OCI-LY7 (cell line): ENCODE data around the gene GAGE12F. TPM values are rescaled to one million over a fixed set of nuclear protein-coding genes. Genes with fewer than 3 reads are reported as not detected.

Source experiments
- BruUV-seq: library from RNA; stranded (reverse); fragments of 400-500 nt; replicated peaks from 2 replicates; lab custom pipeline; 2021; lab: Mats Ljungman, UMichigan
- CTCF ChIA-PET: fragments of 300-600 bp; sonication (Branson Sonifier 250); formaldehyde crosslinking; loops from one replicate; lab custom pipeline; 2022; ENCODE audit warnings: antibody characterized with exemption; ENCODE audit not compliant: unreplicated experiment; lab: Charles Lee
- POLR2A ChIA-PET: fragments of 300-600 bp; sonication (Branson Sonifier 250); formaldehyde crosslinking; loops from one replicate; lab custom pipeline; 2022; ENCODE audit warnings: antibody characterized with exemption; lab: Charles Lee
- DNase-seq: peaks from one replicate; pipeline ENCODE4 v3.0.0-alpha.2; 2015; ENCODE audit warnings: low spot score
- H2AFZ ChIP-seq: fragments of 200-600 bp; sonication (generic), shearing (Covaris generic); 2 replicates; pipeline ENCODE4 v1.6.1; 2014; ENCODE audit warnings: mild to moderate bottlenecking, antibody characterized with exemption, low read length, moderate library complexity
- H3K27ac ChIP-seq: fragments of 200-600 bp; sonication (generic); 2 replicates; pipeline ENCODE4 v1.5.1; 2014; ENCODE audit warnings: mixed run types, low read depth, mild to moderate bottlenecking, moderate library complexity, low read length, inconsistent platforms; ENCODE audit not compliant: poor library complexity, severe bottlenecking
- H3K36me3 ChIP-seq: fragments of 200-600 bp; sonication (generic); 2 replicates; pipeline ENCODE4 v1.6.1; 2014; ENCODE audit warnings: mild to moderate bottlenecking, antibody characterized with exemption, low read length, moderate library complexity, mixed read lengths; ENCODE audit not compliant: insufficient read depth
- H3K4me1 ChIP-seq: fragments of 200-600 bp; sonication (generic); 2 replicates; pipeline ENCODE4 v1.5.1; 2014; ENCODE audit warnings: mild to moderate bottlenecking, low read length; ENCODE audit not compliant: insufficient read depth, poor library complexity, severe bottlenecking
- H3K4me2 ChIP-seq: fragments of 200-600 bp; sonication (generic); 2 replicates; pipeline ENCODE4 v1.6.1; 2014; ENCODE audit warnings: mild to moderate bottlenecking, low read length
- H3K4me3 ChIP-seq: fragments of 200-600 bp; sonication (generic); 2 replicates; pipeline ENCODE4 v1.5.1; 2014; ENCODE audit warnings: mild to moderate bottlenecking, low read depth, low read length; ENCODE audit not compliant: poor library complexity, severe bottlenecking
- H3K79me2 ChIP-seq: fragments of 200-600 bp; sonication (generic); 2 replicates; pipeline ENCODE4 v1.6.1; 2016; ENCODE audit warnings: low read depth, mild to moderate bottlenecking, low read length, moderate library complexity, mixed read lengths; ENCODE audit not compliant: insufficient read depth
- H3K9me2 ChIP-seq: fragments of 200-600 bp; sonication (generic); 2 replicates; pipeline ENCODE4 v1.6.1; 2016; ENCODE audit warnings: mild to moderate bottlenecking, low read length, mixed read lengths; ENCODE audit not compliant: insufficient read depth
- H3K9me3 ChIP-seq: fragments of 200-600 bp; sonication (generic); 2 replicates; pipeline ENCODE4 v1.6.1; 2014; ENCODE audit warnings: mild to moderate bottlenecking, mixed run types, low read length, mixed read lengths
- H4K20me1 ChIP-seq: fragments of 200-600 bp; sonication (generic); 2 replicates; pipeline ENCODE4 v1.6.1; 2014; ENCODE audit warnings: mild to moderate bottlenecking, antibody characterized with exemption, low read length, moderate library complexity, mixed read lengths; ENCODE audit not compliant: insufficient read depth
- EZH2phosphoT487 ChIP-seq: fragments of 200-600 bp; sonication (generic); IDR thresholded peaks from 2 replicates; pipeline ENCODE4 v1.6.1; 2018; ENCODE audit warnings: low read depth, borderline replicate concordance, mild to moderate bottlenecking, mixed run types, antibody characterized with exemption, low read length, moderate library complexity, mixed read lengths
- intact Hi-C: fragments of 100-400 bp; cut with micrococcal nuclease; formaldehyde crosslinking; loops from one replicate; pipeline ENCODE4 v1.10.0; 2022; ENCODE audit not compliant: unreplicated experiment
- small RNA-seq: library from RNA; depleted of rRNA; stranded (forward); fragments of <200 nt; gene quantifications from one replicate; pipeline ENCODE3, GENCODE V24; 2014
- total RNA-seq, 2 experiments: library from RNA; depleted of rRNA in 1 of 2; stranded (reverse); fragments of >200 nt in 1 of 2; shearing (Covaris generic) in 1 of 2; gene quantifications; 2 replicates each; pipeline ENCODE4 v1.2.3, GENCODE V29; 2014 to 2022
- TF ChIP-seq, protein P1 (sequence below): fragments of 200-600 bp; sonication (generic); conservative IDR thresholded peaks from 2 replicates; pipeline ENCODE4 v1.5.1; 2014; ENCODE audit warnings: mild to moderate bottlenecking, antibody characterized with exemption, low read length, moderate library complexity, mixed read lengths

GAGE12F gene
- total RNA-seq, 2 experiments from 2014 or later, result not detected

DNA sequence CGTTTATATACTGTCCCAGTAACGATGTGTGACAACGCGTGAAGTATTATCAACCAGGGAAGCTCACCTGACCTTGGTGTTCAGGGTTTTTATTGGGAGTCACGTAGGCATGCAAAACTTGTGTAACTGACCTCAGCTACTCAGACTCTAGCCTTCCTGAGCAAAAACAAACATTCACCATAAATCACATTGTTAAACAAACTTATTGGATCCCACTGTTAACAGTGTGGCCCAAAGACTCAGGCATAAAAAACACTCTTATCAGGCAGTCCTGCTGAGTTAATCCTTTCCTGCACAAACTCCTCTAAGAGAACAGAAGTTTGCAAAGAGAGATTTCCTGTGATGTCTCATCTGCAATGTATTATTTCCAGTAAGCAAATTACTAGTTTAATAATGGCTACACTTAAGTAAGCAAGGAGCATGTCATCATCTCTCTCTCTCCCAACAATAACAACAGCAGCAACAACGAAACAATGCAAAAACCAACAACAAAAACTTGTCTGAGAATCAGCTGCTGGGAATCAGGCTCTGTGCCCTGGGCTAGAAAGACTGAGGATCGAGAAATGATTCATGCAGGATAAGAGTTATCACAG, 50.2 kb downstream of the GAGE12F start:
- Histone ChIP-seq H3K27ac (no peak overlapping the region), H3K4me2 (no peak overlapping the region), H3K9me3 (no peaks in the 10 kb centered on the region), H4K20me1 (no peaks in the 10 kb centered on the region), H3K36me3 (no peaks in the 10 kb centered on the region), H3K9me2 (no peaks in the 10 kb centered on the region), H2AFZ (no peak overlapping the region), H3K4me1 (no peaks in the 10 kb centered on the region), H3K4me3 (no peak overlapping the region), H3K79me2 (no peaks in the 10 kb centered on the region)
- ChIA-PET POLR2A (no interaction called here), CTCF (no interaction called here)
- BruUV-seq, result no TSS peak
- DNase-seq, result no peak
- intact Hi-C loops, result no loop called here
- TF ChIP-seq, protein P1, sequence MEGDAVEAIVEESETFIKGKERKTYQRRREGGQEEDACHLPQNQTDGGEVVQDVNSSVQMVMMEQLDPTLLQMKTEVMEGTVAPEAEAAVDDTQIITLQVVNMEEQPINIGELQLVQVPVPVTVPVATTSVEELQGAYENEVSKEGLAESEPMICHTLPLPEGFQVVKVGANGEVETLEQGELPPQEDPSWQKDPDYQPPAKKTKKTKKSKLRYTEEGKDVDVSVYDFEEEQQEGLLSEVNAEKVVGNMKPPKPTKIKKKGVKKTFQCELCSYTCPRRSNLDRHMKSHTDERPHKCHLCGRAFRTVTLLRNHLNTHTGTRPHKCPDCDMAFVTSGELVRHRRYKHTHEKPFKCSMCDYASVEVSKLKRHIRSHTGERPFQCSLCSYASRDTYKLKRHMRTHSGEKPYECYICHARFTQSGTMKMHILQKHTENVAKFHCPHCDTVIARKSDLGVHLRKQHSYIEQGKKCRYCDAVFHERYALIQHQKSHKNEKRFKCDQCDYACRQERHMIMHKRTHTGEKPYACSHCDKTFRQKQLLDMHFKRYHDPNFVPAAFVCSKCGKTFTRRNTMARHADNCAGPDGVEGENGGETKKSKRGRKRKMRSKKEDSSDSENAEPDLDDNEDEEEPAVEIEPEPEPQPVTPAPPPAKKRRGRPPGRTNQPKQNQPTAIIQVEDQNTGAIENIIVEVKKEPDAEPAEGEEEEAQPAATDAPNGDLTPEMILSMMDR, result no peak
- TF ChIP-seq EZH2phosphoT487, result no peak

Small RNAs within 50 kb of the gene (small RNA-seq; reads per million reads assigned to genes)
- gene GAGE12B, result not detected

Other genes with a start within 250 kb of the GAGE12F start
- gene GAGE12J, start 238.8 kb upstream of the GAGE12F start, total RNA-seq (2014; rRNA removed; shearing (Covaris generic)), result not detected in 2 replicates
- not detected in 2 replicates for gene GAGE12J, start 238.8 kb upstream of the GAGE12F start, total RNA-seq (2022)
- gene GAGE13, start 229.3 kb upstream of the GAGE12F start, total RNA-seq (2014; rRNA removed; shearing (Covaris generic)), result not detected in 2 replicates
- not detected in 2 replicates for gene GAGE13, start 229.3 kb upstream of the GAGE12F start, total RNA-seq (2022)
- gene GAGE12C, start 28.7 kb upstream of the GAGE12F start, total RNA-seq (2014; rRNA removed; shearing (Covaris generic)), result not detected in 2 replicates
- gene GAGE12C, start 28.7 kb upstream of the GAGE12F start, total RNA-seq (2022), result not detected in 2 replicates
- not detected in 2 replicates for gene GAGE12D, start 19.1 kb upstream of the GAGE12F start, total RNA-seq (2014; rRNA removed; shearing (Covaris generic))
- not detected in 2 replicates for gene GAGE12D, start 19.1 kb upstream of the GAGE12F start, total RNA-seq (2022)
- gene GAGE12E, start 9.6 kb upstream of the GAGE12F start, total RNA-seq (2014; rRNA removed; shearing (Covaris generic)), result not detected in 2 replicates
- not detected in 2 replicates for gene GAGE12E, start 9.6 kb upstream of the GAGE12F start, total RNA-seq (2022)
- not detected in 2 replicates for gene GAGE12G, start 9.6 kb downstream of the GAGE12F start, total RNA-seq (2014; rRNA removed; shearing (Covaris generic))
- gene GAGE12G, start 9.6 kb downstream of the GAGE12F start, total RNA-seq (2022), result not detected in 2 replicates
- gene GAGE12H, start 19.1 kb downstream of the GAGE12F start, total RNA-seq (2014; rRNA removed; shearing (Covaris generic)), result not detected in 2 replicates
- gene GAGE12H, start 19.1 kb downstream of the GAGE12F start, total RNA-seq (2022), result not detected in 2 replicates
- gene GAGE2A, start 28.7 kb downstream of the GAGE12F start, total RNA-seq (2014; rRNA removed; shearing (Covaris generic)), result not detected in 2 replicates
- not detected in 2 replicates for gene GAGE2A, start 28.7 kb downstream of the GAGE12F start, total RNA-seq (2022)
- gene GAGE1, start 38.2 kb downstream of the GAGE12F start, total RNA-seq (2014; rRNA removed; shearing (Covaris generic)), result not detected in 2 replicates
- not detected in 2 replicates for gene GAGE1, start 38.2 kb downstream of the GAGE12F start, total RNA-seq (2022)
- not detected in 2 replicates for gene PAGE1, start 135.1 kb downstream of the GAGE12F start, total RNA-seq (2014; rRNA removed; shearing (Covaris generic))
- not detected in 2 replicates for gene PAGE1, start 135.1 kb downstream of the GAGE12F start, total RNA-seq (2022)